BLaER1 (cell line): Measurements from ENCODE around the gene OR5P2.
"Not testable (repeated sequence)": the region's sequence is repeated elsewhere in the genome, so short reads cannot be mapped to it uniquely, and the experiment has no call there.

Experiments
- H3K27ac ChIP-seq: shearing (Covaris generic); formaldehyde crosslinking; 2 replicates; pipeline ENCODE4 v1.8.1; 2022
- H3K27me3 ChIP-seq: shearing (Covaris generic); formaldehyde crosslinking; 2 replicates; pipeline ENCODE4 v1.8.1; 2022
- H3K36me3 ChIP-seq: shearing (Covaris generic); formaldehyde crosslinking; 2 replicates; pipeline ENCODE4 v1.8.1; 2022
- H3K4me1 ChIP-seq: shearing (Covaris generic); formaldehyde crosslinking; 2 replicates; pipeline ENCODE4 v1.8.1; 2022
- H3K4me2 ChIP-seq: shearing (Covaris generic); formaldehyde crosslinking; 2 replicates; pipeline ENCODE4 v1.8.1; 2022
- H3K4me3 ChIP-seq: shearing (Covaris generic); formaldehyde crosslinking; 2 replicates; pipeline ENCODE4 v1.8.1; 2022
- H3K9ac ChIP-seq: shearing (Covaris generic); formaldehyde crosslinking; 2 replicates; pipeline ENCODE4 v1.8.1; 2022
- H3K9me3 ChIP-seq: shearing (Covaris generic); formaldehyde crosslinking; 2 replicates; pipeline ENCODE4 v1.8.1; 2022
- H4K20me1 ChIP-seq: shearing (Covaris generic); formaldehyde crosslinking; 2 replicates; pipeline ENCODE4 v1.8.1; 2022
- Cebpa-rat ChIP-seq: shearing (Covaris generic); IDR thresholded peaks from 2 replicates; pipeline ENCODE4 v1.8.1; 2022

The OR5P2 gene

GRCh38 chr11:7793233-7793632 is 3.5 kb downstream of the OR5P2 start:
- Histone ChIP-seq H3K27ac (no peak overlapping the region), H3K4me2 (no peak overlapping the region), H3K9ac (no peak overlapping the region), H3K4me1 (no peaks in the 10 kb centered on the region), H4K20me1 (no peaks in the 10 kb centered on the region), H3K27me3 (no peaks in the 10 kb centered on the region), H3K4me3 (no peak overlapping the region), H3K9me3 (peaks cover 4% of the 10 kb centered on the region), H3K36me3 (no peaks in the 10 kb centered on the region)
- no peak for TF ChIP-seq Cebpa-rat

DNA sequence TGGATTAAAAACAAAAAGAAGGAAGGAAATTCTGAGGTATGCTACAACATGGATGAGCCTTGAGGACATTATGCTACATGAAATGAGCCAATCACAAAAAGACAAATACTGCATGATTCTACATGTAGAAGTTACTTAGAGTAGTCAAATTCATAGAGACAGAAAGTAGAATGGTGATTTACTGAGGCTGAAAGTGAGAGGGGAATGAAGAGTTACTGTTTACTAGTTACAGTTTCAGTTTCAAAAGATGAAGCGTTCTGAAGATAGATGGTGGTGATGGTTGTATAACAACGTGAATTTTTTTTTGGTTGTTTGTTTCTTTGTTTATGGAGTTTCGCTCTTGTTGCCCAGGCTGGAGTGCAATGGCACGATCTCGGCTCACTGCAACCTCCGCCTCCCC is 9.5 kb downstream of the OR5P2 start:
- no peak for TF ChIP-seq Cebpa-rat
- H3K4me2 ChIP-seq, result no peak overlapping the region

GRCh38 chr11:7775689-7776088 is 21.1 kb downstream of the OR5P2 start:
- no peak for TF ChIP-seq Cebpa-rat
- Histone ChIP-seq H3K27ac (no peak overlapping the region), H4K20me1 (no peaks in the 10 kb centered on the region), H3K36me3 (0 out of 2 replicates have a peak, but pooled peaks cover 1% of the 10 kb centered on the region), H3K27me3 (no peaks in the 10 kb centered on the region), H3K4me2 (no peak overlapping the region), H3K4me1 (no peaks in the 10 kb centered on the region), H3K9ac (no peak overlapping the region), H3K9me3 (peaks cover 9% of the 10 kb centered on the region), H3K4me3 (no peak overlapping the region)

More for the DNA sequence above, 9.5 kb downstream of the OR5P2 start:
- H3K27me3 ChIP-seq, result no peaks in the 10 kb centered on the region
- peaks cover 24% of the 10 kb centered on the region for H3K9me3 ChIP-seq
- H4K20me1 ChIP-seq, result no peaks in the 10 kb centered on the region
- H3K9ac ChIP-seq, result no peak overlapping the region
- no peaks in the 10 kb centered on the region for H3K4me1 ChIP-seq
- H3K27ac ChIP-seq, result no peak overlapping the region
- no peaks in the 10 kb centered on the region for H3K36me3 ChIP-seq
- no peak overlapping the region for H3K4me3 ChIP-seq

DNA sequence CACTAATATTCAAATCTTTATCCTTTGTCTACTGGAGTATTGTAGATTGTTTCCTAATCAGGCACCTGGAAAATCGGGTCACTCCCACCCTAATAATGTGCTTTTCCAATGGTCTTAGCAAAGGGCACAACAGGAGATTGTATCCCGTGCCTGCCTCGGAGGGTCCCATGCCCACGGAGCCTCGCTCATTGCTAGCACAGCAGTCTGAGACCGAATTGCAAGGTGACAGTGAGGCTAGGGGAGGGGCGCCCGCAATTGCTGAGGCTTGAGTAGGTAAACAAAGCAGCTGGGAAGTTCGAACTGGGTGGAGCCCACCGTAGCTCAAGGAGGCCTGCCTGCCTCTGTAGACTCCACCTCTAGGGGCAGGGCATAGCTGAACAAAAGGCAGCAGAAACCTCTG is 32.4 kb downstream of the OR5P2 start:
- H4K20me1 ChIP-seq, H3K4me3 ChIP-seq, H3K9me3 ChIP-seq, H3K9ac ChIP-seq, H3K27me3 ChIP-seq, H3K36me3 ChIP-seq, H3K27ac ChIP-seq, H3K4me2 ChIP-seq, H3K4me1 ChIP-seq: not testable (repeated sequence)

GRCh38 chr11:7759010-7759409 is 37.7 kb downstream of the OR5P2 start:
- TF ChIP-seq Cebpa-rat, result no peak
- Histone ChIP-seq H3K4me3 (no peak overlapping the region), H3K9ac (no peak overlapping the region), H4K20me1 (no peaks in the 10 kb centered on the region), H3K27ac (no peak overlapping the region), H3K4me1 (no peaks in the 10 kb centered on the region), H3K27me3 (no peaks in the 10 kb centered on the region), H3K9me3 (0 out of 2 replicates have a peak, but pooled peaks cover 6% of the 10 kb centered on the region), H3K4me2 (no peak overlapping the region), H3K36me3 (no peaks in the 10 kb centered on the region)

GRCh38 chr11:7749456-7749855 is 47.3 kb downstream of the OR5P2 start:
- Histone ChIP-seq H3K36me3 (no peaks in the 10 kb centered on the region), H3K9me3 (0 out of 2 replicates have a peak, but pooled peaks cover 3% of the 10 kb centered on the region), H3K4me3 (no peak overlapping the region), H4K20me1 (no peaks in the 10 kb centered on the region), H3K4me1 (peaks cover 11% of the 10 kb centered on the region; the same call in 1 of the 2 replicates), H3K27ac (no peak overlapping the region), H3K4me2 (no peak overlapping the region), H3K27me3 (no peaks in the 10 kb centered on the region), H3K9ac (no peak overlapping the region)
- no peak for TF ChIP-seq Cebpa-rat
